Measurements from ENCODE around the gene WRAP53. TPM values are rescaled to one million over a fixed set of nuclear protein-coding genes. Genes with fewer than 3 reads are reported as not detected.

WRAP53 gene
- total RNA-seq, 1 experiment from 2014 or later, result 22.6 TPM

DNA sequence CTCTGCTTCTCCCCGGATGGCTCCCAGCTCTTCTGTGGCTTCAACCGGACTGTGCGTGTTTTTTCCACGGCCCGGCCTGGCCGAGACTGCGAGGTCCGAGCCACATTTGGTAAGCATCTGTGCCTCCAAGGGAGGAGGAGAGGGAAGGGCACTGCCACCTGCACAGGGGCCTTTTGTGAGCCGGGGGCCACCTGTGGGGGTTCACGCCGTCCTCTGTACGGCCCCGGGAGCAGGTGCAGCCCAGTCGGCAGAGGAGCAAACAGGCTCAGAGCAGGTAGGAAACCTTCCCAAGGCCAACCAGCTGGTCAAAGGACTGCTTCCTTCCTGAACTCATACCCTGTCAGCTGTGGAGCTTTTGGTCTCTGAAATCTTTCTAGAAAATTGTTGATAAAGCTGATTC is 13.4 kb downstream of the WRAP53 start:
- Histone ChIP-seq H2AFZ (ENCODE audit: low read length) (no peak overlapping the region), H3F3A (ENCODE audit: low read length, unreplicated experiment) (no peaks in the 10 kb centered on the region), H3K9me3 (ENCODE audit: low read length) (no peaks in the 10 kb centered on the region), H3K9me2 (replicated peaks; ENCODE audit: low read length) (no peaks in the 10 kb centered on the region), H3K4me3 (ENCODE audit: low read length) (no peak overlapping the region), H3K4me1 (ENCODE audit: insufficient read depth, low read length) (no peaks in the 10 kb centered on the region), H3K79me2 (ENCODE audit: low read length) (no peaks in the 10 kb centered on the region), H3K27me3 (ENCODE audit: low read length) (no peaks in the 10 kb centered on the region), H3K9ac (ENCODE audit: low read length) (no peak overlapping the region), H3K4me2 (ENCODE audit: low read length) (no peak overlapping the region), H3K27ac (ENCODE audit: low read length) (no peak overlapping the region), H3K36me3 (ENCODE audit: low read depth, low read length) (no peaks in the 10 kb centered on the region), H4K20me1 (ENCODE audit: low read length) (no peaks in the 10 kb centered on the region)
- DNase-seq (no peak), ATAC-seq (no peak)
- TF ChIP-seq EZH2 (IDR thresholded peaks at IDR 0.05; ENCODE audit: low read length, unreplicated experiment) (no peak), EZH2phosphoT487 (IDR thresholded peaks at IDR 0.05; ENCODE audit: borderline replicate concordance, low read length) (no peak), CTCF (conservative IDR thresholded peaks at IDR 0.05; ENCODE audit: low read depth, low read length) (no peak)
- ChIA-PET CTCF (no interaction called here), POLR2A (ENCODE audit: unreplicated experiment) (no interaction called here)
- BruUV-seq (replicated peaks), result no TSS peak
- intact Hi-C loops (cut with micrococcal nuclease), result no loop called here

DNA sequence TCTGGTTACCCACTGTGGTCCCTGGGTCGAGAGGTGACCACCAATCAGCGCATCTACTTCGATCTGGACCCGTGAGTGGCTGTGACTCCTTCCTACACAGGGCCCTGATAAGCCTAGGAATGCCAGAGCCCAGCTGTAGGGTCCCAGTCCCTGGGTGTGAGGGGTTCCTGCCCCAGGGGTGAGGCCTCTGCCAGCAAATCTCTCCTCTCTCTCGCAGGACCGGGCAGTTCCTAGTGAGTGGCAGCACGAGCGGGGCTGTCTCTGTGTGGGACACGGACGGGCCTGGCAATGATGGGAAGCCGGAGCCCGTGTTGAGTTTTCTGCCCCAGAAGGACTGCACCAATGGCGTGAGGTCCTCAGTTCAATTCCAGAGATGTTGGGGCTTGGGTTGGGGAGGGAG is 14.5 kb downstream of the WRAP53 start:
- no TSS peak for BruUV-seq (replicated peaks)
- Histone ChIP-seq H3K4me1 (ENCODE audit: insufficient read depth, low read length) (no peaks in the 10 kb centered on the region), H3K9me2 (replicated peaks; ENCODE audit: low read length) (no peaks in the 10 kb centered on the region), H3K36me3 (ENCODE audit: low read depth, low read length) (no peaks in the 10 kb centered on the region), H3F3A (ENCODE audit: low read length, unreplicated experiment) (no peaks in the 10 kb centered on the region), H3K4me2 (ENCODE audit: low read length) (no peak overlapping the region), H3K79me2 (ENCODE audit: low read length) (no peaks in the 10 kb centered on the region), H2AFZ (ENCODE audit: low read length) (no peak overlapping the region), H3K4me3 (ENCODE audit: low read length) (no peak overlapping the region), H3K9ac (ENCODE audit: low read length) (no peak overlapping the region), H3K9me3 (ENCODE audit: low read length) (no peaks in the 10 kb centered on the region), H4K20me1 (ENCODE audit: low read length) (no peaks in the 10 kb centered on the region), H3K27me3 (ENCODE audit: low read length) (no peaks in the 10 kb centered on the region), H3K27ac (ENCODE audit: low read length) (no peak overlapping the region)
- ATAC-seq, result no peak
- ChIA-PET POLR2A (ENCODE audit: unreplicated experiment) (no interaction called here), CTCF (interaction anchor here (0.6 kb wide), 1 partner anchor 14 kb away, joined by 15 read pairs; no protein-coding TSS in a partner anchor)
- TF ChIP-seq CTCF (conservative IDR thresholded peaks at IDR 0.05; ENCODE audit: low read depth, low read length) (no peak), EZH2 (IDR thresholded peaks at IDR 0.05; ENCODE audit: low read length, unreplicated experiment) (no peak)
- no peak for DNase-seq
- intact Hi-C loops (cut with micrococcal nuclease), result no loop called here

- ATAC-seq, result no peak; the same call in 1 of the 2 replicates
- Histone ChIP-seq H2AFZ (ENCODE audit: low read length) (no peak overlapping the region), H3K4me1 (ENCODE audit: insufficient read depth, low read length) (no peaks in the 10 kb centered on the region), H4K20me1 (ENCODE audit: low read length) (no peaks in the 10 kb centered on the region), H3K9ac (ENCODE audit: low read length) (no peak overlapping the region), H3K4me2 (ENCODE audit: low read length) (peak overlapping the region; percentile 87), H3K4me3 (ENCODE audit: low read length) (peak overlapping the region; percentile 70; the same call in 1 of the 2 replicates), H3K79me2 (ENCODE audit: low read length) (no peaks in the 10 kb centered on the region), H3K9me2 (replicated peaks; ENCODE audit: low read length) (no peaks in the 10 kb centered on the region), H3F3A (ENCODE audit: low read length, unreplicated experiment) (no peaks in the 10 kb centered on the region), H3K9me3 (ENCODE audit: low read length) (no peaks in the 10 kb centered on the region), H3K27me3 (ENCODE audit: low read length) (no peaks in the 10 kb centered on the region), H3K36me3 (ENCODE audit: low read depth, low read length) (no peaks in the 10 kb centered on the region), H3K27ac (ENCODE audit: low read length) (no peak overlapping the region)
- CTCF ChIA-PET, result interaction anchor here (0.6 to 0.8 kb wide), 2 partner anchors 15 to 16 kb away, joined by 4 to 15 read pairs; no protein-coding TSS in a partner anchor
- TF ChIP-seq EZH2phosphoT487 (IDR thresholded peaks at IDR 0.05; ENCODE audit: borderline replicate concordance, low read length), result no peak
- TF ChIP-seq EZH2 (IDR thresholded peaks at IDR 0.05; ENCODE audit: low read length, unreplicated experiment), result no peak
- no peak for TF ChIP-seq CTCF (conservative IDR thresholded peaks at IDR 0.05; ENCODE audit: low read depth, low read length)
- POLR2A ChIA-PET (ENCODE audit: unreplicated experiment), result no interaction called here
- no peak for DNase-seq
- no TSS peak for BruUV-seq (replicated peaks)
- intact Hi-C loops (cut with micrococcal nuclease), result no loop called here
Measured at GRCh38 chr17:7703584-7704479, 15.6 kb downstream of the WRAP53 start.

All from PC-3 (cell line).